HG03354 (cell line): ENCODE results near the gene GPR162.
A peak's percentile ranks its signal among the peaks of the same experiment; 100 is the strongest.
"Not testable (repeated sequence)": the region's sequence is repeated elsewhere in the genome, so short reads cannot be mapped to it uniquely, and the experiment has no call there.

Experiments
- ATAC-seq: cut with Tn5 transposase; IDR thresholded peaks from one replicate; pipeline ENCODE4 v1.9.1; 2021; ENCODE audit warnings: mild to moderate bottlenecking; ENCODE audit not compliant: unreplicated experiment, poor library complexity, severe bottlenecking

The GPR162 gene

DNA sequence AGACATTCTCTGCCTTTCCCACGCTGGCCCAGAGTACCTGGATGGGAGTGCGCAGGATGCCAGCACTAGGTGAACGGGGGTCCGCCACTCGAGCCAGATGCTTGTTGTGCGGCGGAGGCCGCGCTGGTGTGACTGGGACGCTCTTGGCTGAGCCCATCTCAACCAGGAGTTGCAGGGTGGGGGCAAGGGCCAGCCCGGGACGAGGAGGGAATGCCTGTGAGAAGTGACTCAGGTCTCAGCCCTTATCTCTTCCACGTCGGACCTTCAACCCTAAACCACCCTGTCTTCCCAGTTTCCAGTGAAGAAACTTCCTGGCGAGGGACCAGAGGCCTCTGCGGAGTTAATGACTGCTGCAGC is 29.2 kb downstream of the GPR162 start:
- ATAC-seq, result no peak

- peak; percentile 62 for ATAC-seq
Measured at GRCh38 chr12:6851153-6851920, 29.7 kb downstream of the GPR162 start, which contains the start of gene CDCA3. CDCA3 (minus strand) TSS chr12:6851286; CDS start chr12:6850952, 334 bp downstream.

DNA sequence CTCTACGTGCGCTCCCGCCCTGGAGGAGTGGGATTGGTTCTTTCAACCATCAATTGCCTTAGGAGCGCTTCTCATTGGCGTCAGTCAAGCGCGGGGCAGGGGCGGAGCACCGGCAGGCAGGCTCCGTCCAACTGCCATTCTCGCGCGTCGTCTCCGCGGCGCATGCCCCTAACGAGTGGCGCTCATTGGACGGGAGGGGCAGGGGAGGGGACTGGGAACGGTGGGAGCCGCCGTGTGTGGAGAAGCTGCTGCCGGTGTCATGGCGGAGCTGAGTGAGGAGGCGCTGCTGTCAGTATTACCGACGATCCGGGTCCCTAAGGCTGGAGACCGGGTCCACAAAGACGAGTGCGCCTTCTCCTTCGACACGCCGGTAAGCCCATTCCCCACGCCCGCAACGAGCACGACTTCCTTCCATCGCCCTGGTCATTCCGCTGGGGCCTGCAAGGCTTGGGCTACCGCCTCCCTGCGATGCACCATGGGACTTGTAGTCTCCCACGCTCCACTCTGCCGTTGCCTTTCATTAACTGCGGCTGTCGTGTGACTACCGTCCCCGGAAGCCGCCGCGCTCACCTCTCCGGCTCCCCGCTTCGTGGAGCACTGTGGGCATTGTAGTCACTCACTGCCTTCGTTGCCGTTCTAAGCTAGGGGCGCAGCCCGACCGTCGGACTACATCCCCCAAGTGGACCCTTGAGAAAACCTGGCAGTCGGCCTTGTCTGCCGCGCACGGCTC is 30.5 kb downstream of the GPR162 start, which contains the start of gene USP5:
Gene USP5, plus strand, starts transcription at position 230 of the 730 bp plus-strand sequence. Its CDS starts 30 bp downstream, at position 260.
- ATAC-seq, result peak; percentile 79

DNA sequence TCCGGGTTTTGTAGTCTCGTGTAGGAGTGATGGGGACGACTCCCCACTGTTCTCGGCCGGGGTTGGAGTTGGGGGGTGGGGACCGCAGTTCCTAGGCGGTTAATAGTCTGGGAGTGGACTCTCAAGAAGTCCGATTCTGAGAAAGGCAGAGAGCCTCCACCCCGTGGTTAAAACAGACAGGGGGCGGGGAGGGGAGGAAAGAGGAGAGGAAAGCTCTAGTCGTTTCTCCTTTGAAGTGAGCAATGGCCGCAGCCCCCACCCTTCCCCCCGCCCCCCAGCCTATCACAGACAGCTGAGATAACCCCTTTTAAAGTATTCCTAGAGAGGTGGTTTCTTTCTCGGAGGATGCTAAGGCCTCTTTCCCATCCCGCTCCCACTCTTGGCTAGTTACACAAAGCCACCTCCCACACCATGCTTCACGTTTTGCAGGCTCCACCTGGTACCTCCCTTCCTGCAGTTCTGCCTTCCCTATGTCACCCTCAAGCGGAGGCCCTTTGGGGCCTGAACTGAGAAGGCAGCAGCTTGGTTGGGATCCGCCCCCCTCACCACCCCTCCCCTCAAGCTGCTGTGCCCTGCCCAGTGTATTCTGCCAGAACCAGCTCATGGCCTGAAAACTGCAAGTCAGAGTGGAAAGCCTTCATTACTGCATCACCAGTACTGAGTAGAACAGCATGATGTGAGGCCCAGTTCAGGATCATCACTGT is 31.2 kb downstream of the GPR162 start:
- ATAC-seq, result no peak

GRCh38 chr12:6853626-6854025 is 32.0 kb downstream of the GPR162 start:
- ATAC-seq, result no peak

- ATAC-seq, result no peak
Measured at GRCh38 chr12:6854036-6854435, 32.4 kb downstream of the GPR162 start.

GRCh38 chr12:6855322-6855721 is 33.7 kb downstream of the GPR162 start:
- no peak for ATAC-seq

DNA sequence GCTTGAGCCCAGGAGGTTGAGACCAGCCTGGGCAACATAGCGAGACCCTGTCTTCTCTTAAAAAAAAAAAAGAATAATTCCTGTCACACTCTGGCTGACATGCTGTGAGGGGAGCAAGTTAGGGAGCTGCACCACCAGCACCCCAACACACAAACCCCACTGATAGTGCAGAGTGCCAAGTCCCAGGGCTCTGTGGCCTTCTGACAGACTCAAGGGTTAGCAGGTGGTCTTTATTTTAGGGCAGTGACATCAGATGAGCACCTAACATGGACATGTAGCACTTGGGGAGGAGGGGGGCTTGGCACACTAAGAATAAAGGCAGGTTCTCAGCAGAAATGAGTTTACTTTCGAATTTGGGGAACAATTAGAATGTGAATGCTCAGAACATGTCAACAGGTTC is 37.2 kb downstream of the GPR162 start:
- ATAC-seq, result no peak

GRCh38 chr12:6860116-6860515 is 38.5 kb downstream of the GPR162 start:
- ATAC-seq, result no peak

GRCh38 chr12:6860942-6861341 is 39.3 kb downstream of the GPR162 start:
- no peak for ATAC-seq

DNA sequence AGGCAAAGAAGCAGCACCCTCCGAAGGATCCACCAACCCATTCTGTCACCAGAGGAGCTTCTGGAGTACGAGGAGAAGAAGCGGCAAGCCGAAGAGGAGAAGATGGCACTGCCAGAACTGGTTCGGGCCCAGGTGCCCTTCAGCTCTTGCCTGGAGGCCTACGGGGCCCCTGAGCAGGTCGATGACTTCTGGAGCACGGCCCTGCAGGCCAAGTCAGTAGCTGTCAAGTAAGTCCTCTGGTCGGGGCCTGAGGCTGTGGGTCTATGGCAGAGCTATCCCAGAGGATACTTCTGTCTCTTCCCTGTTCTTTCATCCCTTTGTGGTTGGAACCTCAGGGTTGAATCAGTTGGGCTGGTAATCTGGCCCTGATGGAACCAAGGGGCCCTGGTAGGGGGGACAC is 39.8 kb downstream of the GPR162 start:
- no peak for ATAC-seq

DNA sequence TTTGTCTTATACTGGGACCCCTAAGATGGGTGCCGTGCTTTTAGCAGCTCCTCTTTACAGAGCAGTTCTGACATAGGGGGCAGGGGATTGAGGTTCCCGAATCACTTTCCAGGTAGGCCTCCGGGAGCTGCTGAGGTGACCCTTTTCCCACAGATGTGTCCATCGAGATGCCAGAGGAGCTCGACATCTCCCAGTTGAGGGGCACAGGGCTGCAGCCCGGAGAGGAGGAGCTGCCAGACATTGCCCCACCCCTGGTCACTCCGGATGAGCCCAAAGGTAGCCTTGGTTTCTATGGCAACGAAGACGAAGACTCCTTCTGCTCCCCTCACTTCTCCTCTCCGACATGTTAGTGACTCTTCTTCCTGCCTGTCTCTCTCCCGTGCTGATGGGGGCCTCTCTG is 41.4 kb downstream of the GPR162 start:
- no peak for ATAC-seq

DNA sequence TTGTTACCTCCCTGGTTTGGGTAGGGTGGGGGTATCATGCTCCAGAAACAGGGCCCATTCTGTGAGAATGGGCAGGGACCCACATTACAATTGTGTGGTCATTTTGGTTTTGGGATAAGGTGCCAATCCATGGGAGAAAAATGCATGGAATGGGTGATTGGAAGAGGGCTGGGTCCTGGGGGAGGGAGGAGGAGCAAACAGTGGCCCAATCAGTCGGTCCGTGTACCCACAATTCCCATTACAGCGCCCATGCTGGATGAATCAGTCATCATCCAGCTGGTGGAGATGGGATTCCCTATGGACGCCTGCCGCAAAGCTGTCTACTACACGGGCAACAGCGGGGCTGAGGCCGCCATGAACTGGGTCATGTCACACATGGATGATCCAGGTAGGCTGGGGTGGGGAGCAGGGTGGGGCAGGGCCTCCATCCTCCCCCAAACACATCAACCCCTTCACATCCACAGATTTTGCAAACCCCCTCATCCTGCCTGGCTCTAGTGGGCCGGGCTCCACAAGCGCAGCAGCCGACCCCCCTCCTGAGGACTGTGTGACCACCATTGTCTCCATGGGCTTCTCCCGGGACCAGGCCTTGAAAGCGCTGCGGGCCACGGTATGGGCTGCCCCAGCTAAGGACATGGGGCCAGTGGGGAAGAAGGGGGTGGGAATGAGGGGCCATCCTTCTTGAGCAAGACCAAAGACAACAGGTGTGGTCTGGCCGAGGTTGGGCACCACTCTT is 42.1 kb downstream of the GPR162 start:
- no peak for ATAC-seq

DNA sequence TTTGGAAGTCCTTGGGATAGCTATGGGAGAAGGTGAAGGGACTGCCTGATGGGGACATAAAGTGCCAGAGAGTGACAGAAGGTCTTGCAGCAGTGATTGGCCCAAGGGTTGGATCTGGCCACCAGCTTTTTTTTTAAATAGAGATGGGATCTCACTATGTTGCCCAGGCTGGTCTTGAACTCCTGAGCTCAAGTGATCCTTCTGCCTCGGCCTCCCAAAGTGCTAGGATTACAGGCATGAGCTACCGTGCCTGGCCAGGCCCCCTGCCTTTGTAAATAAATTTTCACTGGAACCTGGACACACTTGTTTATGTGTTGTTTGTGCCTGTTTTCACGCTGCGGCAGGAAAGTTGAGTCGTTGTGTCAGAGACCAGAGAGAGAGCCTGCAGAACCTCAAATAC is 43.7 kb downstream of the GPR162 start:
- not testable (repeated sequence) for ATAC-seq

GRCh38 chr12:6866163-6866919 is 44.7 kb downstream of the GPR162 start:
- no peak for ATAC-seq

DNA sequence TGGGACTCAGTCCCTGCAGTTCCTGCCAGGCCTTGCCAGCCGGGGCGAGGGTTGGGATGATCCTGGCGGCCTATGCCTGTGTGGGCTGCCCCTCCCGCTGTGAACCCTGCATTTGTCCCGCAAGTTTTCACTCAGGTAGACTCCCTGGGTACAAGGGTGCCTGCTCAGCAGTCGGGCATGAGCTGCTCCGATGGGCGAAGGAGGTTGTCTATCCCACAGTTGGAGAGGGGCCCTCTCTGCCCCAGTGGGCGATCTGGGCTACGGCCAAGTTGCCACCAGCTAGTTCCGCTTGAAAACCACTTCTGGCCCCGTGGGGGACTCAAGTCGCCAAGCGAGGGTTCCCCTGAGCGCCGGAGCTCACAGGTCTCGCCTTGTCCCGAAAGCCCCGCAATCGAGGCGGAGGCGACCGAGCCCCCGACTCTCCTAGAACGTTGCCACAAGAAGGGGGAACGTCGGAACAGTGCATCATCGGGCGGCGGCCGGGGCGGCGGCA is 45.3 kb downstream of the GPR162 start:
- peak; percentile 15 for ATAC-seq

GRCh38 chr12:6867413-6868210 is 46.0 kb downstream of the GPR162 start, which contains the start of gene TPI1:
TPI1 (plus strand) TSS chr12:6867531; CDS start chr12:6867567, 36 bp downstream.
- ATAC-seq, result peak; percentile 66
